Measurements from ENCODE around the gene ZFR. TPM values are rescaled to one million over a fixed set of nuclear protein-coding genes. Genes with fewer than 3 reads are reported as not detected.

The ZFR gene
- total and polyA plus RNA-seq, 7 donors: 31.7 to 76.5 (median 67.2) TPM

DNA sequence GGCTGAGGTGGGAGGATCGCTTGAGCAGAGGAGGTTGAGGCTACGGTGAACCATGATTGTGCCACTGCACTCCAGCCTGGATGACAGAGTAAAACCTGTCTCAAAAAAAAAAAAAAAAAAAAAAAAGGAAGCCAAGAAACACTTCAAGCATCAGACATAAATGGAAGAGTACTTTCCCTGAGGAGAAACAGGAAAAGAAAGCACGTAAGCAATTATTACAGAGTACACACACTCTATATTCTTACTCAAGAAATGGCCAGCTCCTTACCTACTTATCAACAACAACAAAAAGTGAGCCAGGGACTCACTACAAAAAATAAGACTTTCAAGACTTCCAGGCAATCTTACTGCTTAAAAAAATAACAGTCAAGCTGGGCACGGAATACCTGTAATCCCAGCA is 21.8 kb downstream of the ZFR start:
- DNase-seq (no peak), ATAC-seq (no peak)
- no peak overlapping the region for H3K27ac ChIP-seq
- intact Hi-C loops (cut with DNase I): no loop called here
- no peak overlapping the region for H3K4me3 ChIP-seq
- peaks cover 0 to 18% of the 10 kb centered on the region in 2 donors for H3K36me3 ChIP-seq (ENCODE audit: insufficient read depth in 1 of 2, low read depth in 1 of 2)
- H3K4me1 ChIP-seq: peaks cover 32% of the 10 kb centered on the region
- 86 to 94% (median 92%) methylated on average over 4 of the region's 4 CpGs for WGBS, 3 donors
- TF ChIP-seq, protein P1, sequence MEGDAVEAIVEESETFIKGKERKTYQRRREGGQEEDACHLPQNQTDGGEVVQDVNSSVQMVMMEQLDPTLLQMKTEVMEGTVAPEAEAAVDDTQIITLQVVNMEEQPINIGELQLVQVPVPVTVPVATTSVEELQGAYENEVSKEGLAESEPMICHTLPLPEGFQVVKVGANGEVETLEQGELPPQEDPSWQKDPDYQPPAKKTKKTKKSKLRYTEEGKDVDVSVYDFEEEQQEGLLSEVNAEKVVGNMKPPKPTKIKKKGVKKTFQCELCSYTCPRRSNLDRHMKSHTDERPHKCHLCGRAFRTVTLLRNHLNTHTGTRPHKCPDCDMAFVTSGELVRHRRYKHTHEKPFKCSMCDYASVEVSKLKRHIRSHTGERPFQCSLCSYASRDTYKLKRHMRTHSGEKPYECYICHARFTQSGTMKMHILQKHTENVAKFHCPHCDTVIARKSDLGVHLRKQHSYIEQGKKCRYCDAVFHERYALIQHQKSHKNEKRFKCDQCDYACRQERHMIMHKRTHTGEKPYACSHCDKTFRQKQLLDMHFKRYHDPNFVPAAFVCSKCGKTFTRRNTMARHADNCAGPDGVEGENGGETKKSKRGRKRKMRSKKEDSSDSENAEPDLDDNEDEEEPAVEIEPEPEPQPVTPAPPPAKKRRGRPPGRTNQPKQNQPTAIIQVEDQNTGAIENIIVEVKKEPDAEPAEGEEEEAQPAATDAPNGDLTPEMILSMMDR (IDR thresholded peaks at IDR 0.05): no peak
- peaks cover 16% of the 10 kb centered on the region for H3K9me3 ChIP-seq
- H3K27me3 ChIP-seq (ENCODE audit: insufficient read depth in 3 of 3, low read length in 2 of 3): no peaks in the 10 kb centered on the region

DNA sequence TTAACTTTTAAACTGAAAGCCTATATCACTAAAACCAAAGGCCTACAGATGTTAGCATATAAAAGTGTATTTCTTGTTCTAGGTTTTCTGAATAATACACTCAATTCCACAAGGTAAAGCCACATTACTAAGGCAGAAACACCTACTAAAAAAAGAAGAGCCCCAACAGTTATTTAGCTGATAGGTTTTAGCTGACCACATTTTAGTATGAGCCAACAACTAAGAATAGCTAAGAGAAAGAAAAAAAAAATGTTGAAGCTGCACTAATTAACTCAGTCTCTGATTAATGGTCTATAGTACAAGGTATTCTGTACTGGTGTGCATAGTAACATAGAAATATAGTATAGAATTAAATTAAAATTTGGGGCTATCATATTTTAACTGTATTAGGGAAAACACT is 23.5 kb downstream of the ZFR start:
- DNase-seq (no peak), ATAC-seq (peak in 3 of 4 donors; percentile 36 to 68 (median 47))
- intact Hi-C loops (cut with DNase I): no loop called here
- Histone ChIP-seq H3K27ac (no peak overlapping the region), H3K36me3 (ENCODE audit: insufficient read depth in 1 of 2, low read depth in 1 of 2) (peaks cover 0 to 33% of the 10 kb centered on the region in 2 donors), H3K9me3 (peaks cover 5% of the 10 kb centered on the region), H3K4me1 (peaks cover 32% of the 10 kb centered on the region), H3K4me3 (no peak overlapping the region), H3K27me3 (ENCODE audit: insufficient read depth in 3 of 3, low read length in 2 of 3) (no peaks in the 10 kb centered on the region)
- TF ChIP-seq, protein P1 (IDR thresholded peaks at IDR 0.05): no peak

DNA sequence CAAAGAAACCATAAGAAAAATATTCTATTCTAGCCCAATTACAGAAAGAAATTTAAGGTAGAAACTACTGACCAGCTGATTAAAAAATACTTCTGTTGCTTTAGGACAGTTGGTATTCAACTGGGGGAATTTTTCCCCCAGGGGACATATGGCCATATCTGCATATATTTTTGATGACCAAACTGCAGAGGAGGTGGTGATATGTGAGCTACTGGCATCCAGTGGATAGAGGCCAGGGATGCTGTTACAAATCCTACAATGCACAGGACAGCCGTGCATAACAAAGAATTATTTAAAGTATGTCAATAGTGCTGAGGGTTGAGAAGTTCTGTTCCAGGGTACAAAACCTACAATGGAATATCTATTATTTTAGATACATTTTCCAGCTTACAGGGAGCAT is 24.0 kb downstream of the ZFR start:
- ATAC-seq: peak in 3 of 4 donors; percentile 37 to 60 (median 55)

DNA sequence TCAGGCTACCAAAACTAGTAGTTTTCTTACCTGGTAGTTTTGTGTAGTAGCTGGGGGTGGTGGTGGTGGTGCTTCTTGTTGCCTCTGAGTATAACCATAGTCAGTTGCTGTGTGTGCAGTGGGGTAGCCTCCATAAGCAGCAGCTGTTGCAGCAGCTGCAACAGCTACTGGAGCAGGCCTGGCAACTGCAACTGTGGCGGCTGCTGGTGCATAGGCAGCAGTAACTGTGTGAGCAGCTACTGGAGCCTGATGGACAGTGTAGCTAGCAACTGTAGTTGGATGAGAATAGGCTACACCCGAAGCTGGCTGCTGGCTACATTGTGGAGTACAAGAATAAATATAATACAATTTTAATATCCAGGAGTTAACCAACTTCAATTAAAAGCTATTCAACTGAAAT is 24.7 kb downstream of the ZFR start:
- no peak overlapping the region for H3K4me3 ChIP-seq
- H3K36me3 ChIP-seq (ENCODE audit: insufficient read depth in 1 of 2, low read depth in 1 of 2): peaks cover 0 to 46% of the 10 kb centered on the region in 2 donors
- ATAC-seq (peak; percentile 85 to 92 (median 88)), DNase-seq (peak; percentile 29 to 64)
- no peak overlapping the region for H3K27ac ChIP-seq
- H3K9me3 ChIP-seq: no peaks in the 10 kb centered on the region
- WGBS, 3 donors: 24 to 39% (median 26%) methylated on average over 2 of the region's 2 CpGs
- intact Hi-C loops (cut with DNase I): no loop called here
- peaks cover 32% of the 10 kb centered on the region for H3K4me1 ChIP-seq
- H3K27me3 ChIP-seq (ENCODE audit: insufficient read depth in 3 of 3, low read length in 2 of 3): no peaks in the 10 kb centered on the region
- TF ChIP-seq, protein P1 (IDR thresholded peaks at IDR 0.05): no peak

More for the DNA sequence above, 24.0 kb downstream of the ZFR start:
- no peak for DNase-seq
- Histone ChIP-seq H3K9me3 (no peaks in the 10 kb centered on the region), H3K27me3 (ENCODE audit: insufficient read depth in 3 of 3, low read length in 2 of 3) (no peaks in the 10 kb centered on the region), H3K4me3 (no peak overlapping the region), H3K36me3 (ENCODE audit: insufficient read depth in 1 of 2, low read depth in 1 of 2) (peaks cover 0 to 39% of the 10 kb centered on the region in 2 donors), H3K4me1 (peaks cover 32% of the 10 kb centered on the region), H3K27ac (no peak overlapping the region)
- intact Hi-C loops (cut with DNase I): no loop called here
- WGBS, 3 donors: 29 to 37% (median 34%) methylated on average over 1 of the region's 1 CpG
- TF ChIP-seq, protein P1 (IDR thresholded peaks at IDR 0.05): no peak

Data from psoas muscle (tissue), 8 donors.